NCI-H2107 (cell line): ENCODE results near the gene CUX1.
"Not testable (repeated sequence)": the region's sequence is repeated elsewhere in the genome, so short reads cannot be mapped to it uniquely, and the experiment has no call there.

Source experiments
- DNase-seq: peaks from one replicate; lab custom pipeline; 2025; lab: John Stamatoyannopoulos, UW

The CUX1 gene

GRCh38 chr7:102046373-102047117 lies 229.1 kb downstream of the CUX1 start:
- no peak for DNase-seq

DNA sequence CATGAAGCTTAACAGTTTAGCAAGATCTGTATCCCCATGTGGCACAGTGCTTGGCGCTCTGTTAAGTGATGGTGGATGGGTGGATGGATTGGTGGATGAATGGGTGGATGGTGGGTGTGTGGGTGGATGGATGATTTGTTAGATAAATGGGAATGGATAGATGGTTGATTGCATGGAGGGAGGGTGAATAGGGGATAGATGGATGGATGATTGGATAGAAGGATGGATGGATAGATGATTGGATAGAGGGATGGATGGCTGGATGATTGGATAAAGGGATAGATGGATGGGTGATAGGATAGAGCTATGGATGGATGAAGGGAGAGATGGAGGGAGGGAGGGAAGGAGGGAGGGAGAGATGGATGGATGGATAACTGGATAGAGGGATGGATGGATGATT lies 229.7 kb downstream of the CUX1 start:
- no peak for DNase-seq

DNA sequence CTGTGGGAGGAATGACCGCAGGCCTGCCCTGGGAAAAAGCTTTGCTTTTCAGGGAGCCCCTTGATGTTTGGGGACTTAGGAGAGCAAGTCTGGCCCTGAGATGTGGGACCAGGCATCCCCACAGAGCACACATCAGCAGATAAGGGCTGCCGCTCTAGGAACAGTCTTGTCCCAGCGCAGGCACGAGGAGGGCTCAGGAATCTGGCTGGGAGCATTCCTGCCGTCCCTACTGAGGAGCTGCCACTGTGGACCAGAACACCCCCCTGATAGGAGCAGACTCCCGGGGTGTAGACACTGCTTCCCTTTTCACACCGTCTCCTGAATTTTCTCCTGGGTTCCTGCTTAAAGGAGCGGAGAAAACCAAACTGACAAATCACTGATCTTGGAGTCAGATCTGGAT lies 232.3 kb downstream of the CUX1 start:
- no peak for DNase-seq

DNA sequence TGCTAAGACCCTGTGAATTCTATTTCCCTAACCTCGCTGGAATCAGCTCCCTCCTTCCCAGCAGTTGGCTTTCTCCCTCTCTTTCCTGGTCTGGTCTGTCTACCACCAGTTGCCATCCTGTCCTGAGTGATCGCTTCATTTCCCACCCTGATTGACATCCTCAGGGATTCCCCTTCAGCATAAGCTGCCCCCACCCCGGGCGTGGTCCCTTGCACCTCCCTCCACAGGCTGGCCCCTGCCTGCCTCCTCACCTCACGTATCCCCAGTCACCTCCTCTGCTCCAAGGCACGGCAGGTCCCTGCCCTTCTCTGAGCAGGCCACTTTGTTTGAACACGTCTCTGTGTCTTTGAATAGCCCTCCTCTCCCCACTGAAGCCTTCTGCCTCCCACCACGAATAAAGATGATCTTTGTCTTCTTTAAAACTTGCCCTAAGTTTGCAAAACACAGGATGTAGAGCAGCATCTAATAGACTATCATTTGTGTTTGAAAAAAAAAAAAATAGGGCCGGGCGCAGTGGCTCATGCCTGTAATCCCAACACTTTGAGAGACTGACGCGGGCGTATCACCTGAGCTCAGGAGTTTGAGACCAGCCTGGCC lies 233.5 kb downstream of the CUX1 start:
- no peak for DNase-seq

DNA sequence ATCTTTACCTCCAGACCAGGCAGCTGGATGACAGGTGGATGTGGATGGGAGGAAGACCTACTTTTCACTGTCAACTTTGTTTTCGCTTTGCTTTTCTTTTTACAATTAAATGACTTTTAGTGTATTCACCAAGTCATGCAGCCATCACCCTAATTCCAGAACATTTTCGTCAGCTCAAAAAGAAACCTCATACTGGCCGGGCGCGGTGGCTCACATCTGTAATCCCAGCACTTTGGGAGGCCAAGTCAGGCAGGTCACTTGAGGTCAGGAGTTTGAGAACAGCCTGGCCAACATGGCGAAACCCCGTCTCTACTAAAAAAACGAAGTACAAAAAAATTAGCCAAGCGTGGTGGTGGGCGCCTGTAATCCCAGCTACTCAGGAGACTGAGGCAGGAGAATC lies 234.3 kb downstream of the CUX1 start:
- not testable (repeated sequence) for DNase-seq

GRCh38 chr7:102054158-102054557 lies 236.7 kb downstream of the CUX1 start:
- no peak for DNase-seq

GRCh38 chr7:102055181-102055976 lies 238.0 kb downstream of the CUX1 start:
- no peak for DNase-seq

GRCh38 chr7:102059524-102059923 lies 242.1 kb downstream of the CUX1 start:
- DNase-seq, result no peak

DNA sequence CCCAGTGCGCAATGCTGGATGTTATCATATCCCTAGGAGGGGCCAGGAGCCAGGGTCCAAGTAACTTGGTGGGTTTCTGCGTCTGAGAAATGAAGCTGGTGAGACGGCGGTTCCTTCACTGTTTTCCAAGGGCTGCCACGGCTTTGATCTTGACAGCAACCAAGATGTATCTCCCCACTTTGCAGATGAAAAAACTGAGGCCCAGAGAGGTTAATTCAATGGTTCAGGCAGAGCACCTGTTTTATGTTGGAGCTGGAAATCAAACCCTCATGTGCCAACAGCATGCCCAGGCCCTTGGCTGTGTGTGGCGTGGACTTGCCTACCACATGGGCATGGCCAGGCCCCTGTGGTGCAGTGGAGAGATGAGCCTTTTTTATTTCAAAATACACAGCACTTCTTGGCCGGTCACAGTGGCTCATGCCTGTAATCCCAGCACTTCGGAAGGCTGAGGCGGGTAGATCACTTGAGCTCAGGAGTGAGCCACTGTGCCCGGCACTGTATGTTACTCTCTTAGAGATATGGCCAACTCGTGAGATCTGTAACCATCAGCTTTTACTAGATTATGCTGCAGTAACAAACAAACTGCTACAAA lies 244.0 kb downstream of the CUX1 start:
- DNase-seq, result no peak

DNA sequence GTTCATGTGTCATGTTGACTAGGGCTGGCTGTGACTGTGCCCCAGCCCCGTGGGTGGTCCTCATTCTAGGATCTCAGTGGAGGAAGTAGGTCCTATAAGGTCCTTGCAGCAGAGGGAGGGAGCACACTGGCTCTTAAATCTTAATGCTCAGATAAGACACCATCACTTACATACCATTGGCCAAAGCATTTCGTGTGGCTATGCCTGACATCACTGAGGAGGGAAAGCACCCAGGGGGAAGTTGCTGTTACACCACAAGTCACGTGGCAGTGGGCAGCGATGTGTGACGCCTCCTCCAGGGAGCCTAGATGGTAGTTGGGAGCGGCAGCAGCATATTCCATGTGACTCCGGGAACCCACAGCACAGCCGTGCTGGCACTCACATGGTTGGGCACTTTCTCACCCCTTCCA lies 244.6 kb downstream of the CUX1 start:
- DNase-seq, result no peak

GRCh38 chr7:102063690-102064180 lies 246.3 kb downstream of the CUX1 start:
- no peak for DNase-seq

DNA sequence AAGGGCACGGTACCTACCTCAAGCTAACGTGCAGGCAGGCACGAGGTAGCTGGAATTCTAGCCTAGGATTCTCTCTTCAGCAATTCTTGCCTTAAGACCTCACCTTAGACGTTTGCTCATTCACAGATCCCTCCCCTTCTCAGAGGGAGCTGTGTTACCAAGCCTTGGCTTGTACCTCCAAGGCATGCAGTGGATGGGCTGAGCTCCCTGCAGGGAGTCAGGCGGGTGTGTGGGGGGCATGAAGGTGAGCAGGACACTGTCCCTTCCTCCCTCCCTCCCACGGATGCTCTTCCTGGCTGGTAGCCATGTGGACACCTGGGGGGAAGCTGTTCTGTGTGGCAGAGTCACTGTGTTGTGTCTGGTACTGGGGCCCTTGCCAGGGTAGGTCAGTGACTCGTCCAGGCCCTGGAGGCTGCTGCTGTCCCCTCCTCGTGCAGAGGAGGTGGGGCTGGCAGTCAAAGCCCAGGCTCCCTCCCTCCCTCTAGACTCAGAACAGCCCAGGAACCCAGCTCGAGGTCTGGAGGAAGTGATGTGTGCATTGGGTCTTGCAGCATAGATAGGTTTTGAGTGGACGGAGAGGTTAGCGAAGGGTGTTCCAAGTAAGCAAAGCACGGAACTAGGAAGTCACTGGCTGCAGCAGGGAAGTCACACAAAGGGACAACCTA lies 247.1 kb downstream of the CUX1 start:
- no peak for DNase-seq

- no peak for DNase-seq
These were observed 247.8 kb downstream of the CUX1 start for GRCh38 chr7:102065226-102065625.

- no peak for DNase-seq
These were observed 249.1 kb downstream of the CUX1 start for GRCh38 chr7:102066476-102066875.

- no peak for DNase-seq
These were observed 251.4 kb downstream of the CUX1 start for GRCh38 chr7:102068846-102069245.

GRCh38 chr7:102069931-102070629 lies 252.7 kb downstream of the CUX1 start:
- no peak for DNase-seq

- no peak for DNase-seq
These were observed 254.6 kb downstream of the CUX1 start for GRCh38 chr7:102072003-102072402.

GRCh38 chr7:102072636-102073209 lies 255.3 kb downstream of the CUX1 start:
- DNase-seq, result no peak

- DNase-seq, result no peak
These were observed 256.8 kb downstream of the CUX1 start for GRCh38 chr7:102073931-102074880.

DNA sequence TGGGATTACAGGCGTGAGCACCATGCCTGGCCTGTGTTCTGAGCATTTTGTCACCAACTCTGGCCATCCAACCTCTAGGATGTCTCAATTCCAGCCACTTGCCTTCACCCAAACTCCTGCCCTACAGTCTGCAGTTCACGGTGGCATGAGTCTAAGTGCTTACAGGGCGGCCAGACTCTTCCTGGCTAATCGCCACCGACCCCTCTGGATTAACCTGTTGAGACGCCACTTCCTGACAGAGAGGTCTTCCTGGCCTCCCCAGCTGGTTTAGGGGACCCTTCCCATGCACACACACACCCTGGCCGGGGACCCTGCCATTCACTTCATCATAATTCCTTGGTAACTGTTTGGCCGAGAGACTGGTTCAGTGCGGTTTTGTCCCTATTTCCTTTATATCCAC lies 257.7 kb downstream of the CUX1 start:
- no peak for DNase-seq
